HL-60 (cell line): ENCODE measurements around the gene PTPRN2.

Experiments used
- CTCF ChIP-seq: IDR thresholded peaks from one replicate; pipeline ENCODE4 v1.5.1; 2011; ENCODE audit warnings: low read length, control low read depth, inconsistent platforms; ENCODE audit not compliant: insufficient read depth
- GABPA ChIP-seq: IDR thresholded peaks from 2 replicates; pipeline ENCODE4 v1.6.1; 2012; ENCODE audit warnings: low read depth
- POLR2AphosphoS5 ChIP-seq: IDR thresholded peaks from 2 replicates; pipeline ENCODE4 v1.6.1; 2012; ENCODE audit warnings: low read depth
- REST ChIP-seq: IDR thresholded peaks from 2 replicates; pipeline ENCODE4 v1.6.1; 2012; ENCODE audit warnings: low read depth; ENCODE audit not compliant: insufficient replicate concordance
- SPI1 ChIP-seq: IDR thresholded peaks from 2 replicates; pipeline ENCODE4 v1.6.1; 2012; ENCODE audit warnings: low read depth, mild to moderate bottlenecking, borderline replicate concordance

- TF ChIP-seq CTCF (no peak), REST (no peak), SPI1 (no peak), POLR2AphosphoS5 (no peak), GABPA (no peak)
Observed at GRCh38 chr7:158317238-158318205, 270.1 kb downstream of the PTPRN2 start.
